Activated T-cell treated with anti-CD3 and anti-CD28 coated beads for 24 hours (primary cell): ENCODE results near the gene CCDC146.
A peak's percentile ranks its signal among the peaks of the same experiment; 100 is the strongest.
"Not testable (repeated sequence)": the region's sequence is repeated elsewhere in the genome, so short reads cannot be mapped to it uniquely, and the experiment has no call there.

Source experiments
- DNase-seq: peaks from one replicate; pipeline ENCODE4 v3.0.0-alpha.2; 2020; ENCODE audit warnings: low read depth

Gene CCDC146

GRCh38 chr7:77244222-77244934 is 122.0 kb downstream of the CCDC146 start:
- no peak for DNase-seq

GRCh38 chr7:77245015-77245755 is 122.8 kb downstream of the CCDC146 start:
- DNase-seq = no peak

GRCh38 chr7:77246026-77246640 is 123.7 kb downstream of the CCDC146 start:
- DNase-seq = no peak

GRCh38 chr7:77247206-77247850 is 124.9 kb downstream of the CCDC146 start:
- peak; percentile 78 for DNase-seq

GRCh38 chr7:77248154-77248553 is 125.7 kb downstream of the CCDC146 start:
- DNase-seq = no peak

- DNase-seq = no peak
Measured at GRCh38 chr7:77252506-77252905, 130.1 kb downstream of the CCDC146 start.

- DNase-seq = no peak
Measured at GRCh38 chr7:77253151-77253550, 130.7 kb downstream of the CCDC146 start.

- no peak for DNase-seq
Measured at GRCh38 chr7:77254429-77254828, 132.0 kb downstream of the CCDC146 start.

GRCh38 chr7:77254915-77255314 is 132.5 kb downstream of the CCDC146 start:
- no peak for DNase-seq

- DNase-seq = no peak
Measured at GRCh38 chr7:77258014-77258413, 135.6 kb downstream of the CCDC146 start.

GRCh38 chr7:77258593-77258992 is 136.2 kb downstream of the CCDC146 start:
- DNase-seq = no peak

GRCh38 chr7:77262316-77262715 is 139.9 kb downstream of the CCDC146 start:
- no peak for DNase-seq

GRCh38 chr7:77265666-77266065 is 143.3 kb downstream of the CCDC146 start:
- DNase-seq = no peak

GRCh38 chr7:77266291-77266794 is 143.9 kb downstream of the CCDC146 start:
- DNase-seq = no peak

GRCh38 chr7:77269360-77270093 is 147.1 kb downstream of the CCDC146 start:
- no peak for DNase-seq

- DNase-seq = no peak
Measured at GRCh38 chr7:77270094-77270480, 147.7 kb downstream of the CCDC146 start.

GRCh38 chr7:77271766-77272165 is 149.4 kb downstream of the CCDC146 start:
- DNase-seq = no peak

- DNase-seq = not testable (repeated sequence)
Measured at GRCh38 chr7:77275663-77276062, 153.2 kb downstream of the CCDC146 start.

GRCh38 chr7:77276120-77276519 is 153.7 kb downstream of the CCDC146 start:
- no peak for DNase-seq

- no peak for DNase-seq
Measured at GRCh38 chr7:77281780-77282478, 159.5 kb downstream of the CCDC146 start.

- no peak for DNase-seq
Measured at GRCh38 chr7:77282897-77283296, 160.5 kb downstream of the CCDC146 start.
